ENCODE data around the gene QRICH1.

- no peak for TF ChIP-seq CTCF (conservative IDR thresholded peaks at IDR 0.05; ENCODE audit: low read depth, low read length)
- TF ChIP-seq EZH2 (IDR thresholded peaks at IDR 0.05; ENCODE audit: borderline replicate concordance, low read depth, low read length, poor library complexity, severe bottlenecking) = no peak
These were observed 111.9 kb downstream of the QRICH1 start for GRCh38 chr3:48982016-48982415.
